ENCODE results near the gene TAS1R1. TPM values are rescaled to one million over a fixed set of nuclear protein-coding genes. Genes with fewer than 3 reads are reported as not detected.

TAS1R1 gene
- total RNA-seq, 2 experiments from 2014 or later = not detected

DNA sequence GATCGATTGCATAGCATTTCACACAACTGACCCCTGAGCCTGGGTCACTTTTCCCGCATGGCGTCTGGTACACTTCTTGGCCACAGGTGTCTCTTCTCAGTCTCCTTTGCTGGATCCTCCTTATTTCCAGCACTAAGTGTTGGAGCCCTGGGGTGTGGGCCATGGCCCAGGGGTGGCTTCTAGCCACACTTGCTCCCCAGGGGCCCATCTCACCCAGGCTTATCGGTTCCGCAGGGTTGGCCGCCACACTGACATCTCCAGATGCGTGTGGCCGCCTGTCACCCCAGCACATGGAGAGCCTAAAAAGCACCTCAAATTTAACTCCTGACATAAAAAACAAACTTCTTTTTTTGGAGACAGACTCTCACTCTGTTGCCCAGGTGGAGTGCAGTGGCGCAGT is 71.9 kb downstream of the TAS1R1 start:
- CTCF ChIA-PET = interaction anchor here (1.0 kb wide), 1 partner anchor 10 kb away, joined by 3 read pairs; no protein-coding TSS in a partner anchor
- peaks cover 32% of the 10 kb centered on the region for H3K4me1 Mint-ChIP-seq
- H3K4me3 Mint-ChIP-seq = peak overlapping the region; percentile 90
- H3K27ac Mint-ChIP-seq = no peak overlapping the region
- H3K36me3 Mint-ChIP-seq (ENCODE audit: low read depth) = peaks cover 28% of the 10 kb centered on the region
- H3K9me3 Mint-ChIP-seq = no peaks in the 10 kb centered on the region
- H3K27me3 Mint-ChIP-seq = no peaks in the 10 kb centered on the region
- POLR2A ChIA-PET = no interaction called here
- DNase-seq = no peak

DNA sequence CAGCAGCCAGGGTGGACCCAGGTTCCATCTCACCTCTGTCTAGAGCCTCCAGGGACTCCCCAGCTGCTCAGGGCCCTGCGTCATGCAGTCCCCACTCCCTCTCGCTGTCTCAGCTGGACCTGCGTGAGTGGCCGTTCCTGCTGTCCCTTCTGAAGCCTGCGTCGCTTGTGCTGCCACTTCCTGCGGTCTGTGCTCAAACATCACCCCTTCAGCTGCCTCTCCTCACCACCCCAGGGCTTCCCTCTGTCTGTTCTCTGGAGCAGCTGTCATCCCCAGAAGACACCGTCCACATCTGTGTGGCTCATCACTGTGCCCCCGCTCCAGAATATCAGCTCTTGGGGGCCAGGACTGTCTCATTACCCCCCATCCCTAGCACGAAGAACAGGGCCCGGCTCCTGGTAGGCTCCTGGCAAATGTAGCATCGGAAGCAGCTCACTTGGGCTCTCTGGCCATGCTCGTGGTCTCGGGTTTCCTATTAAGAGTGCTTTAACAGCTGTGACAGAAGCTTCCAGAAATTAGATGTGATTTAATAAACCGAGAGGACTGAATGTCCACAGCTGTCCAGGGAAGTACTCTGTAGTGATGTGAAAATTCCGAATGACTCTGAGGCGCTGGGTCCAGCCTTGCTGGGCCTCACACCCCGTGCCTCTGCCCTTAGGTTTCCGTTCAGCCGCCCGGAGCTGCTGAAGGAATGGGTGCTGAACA is 72.9 kb downstream of the TAS1R1 start:
- peaks cover 24% of the 10 kb centered on the region for H3K36me3 Mint-ChIP-seq (ENCODE audit: low read depth)
- H3K4me3 Mint-ChIP-seq = peak overlapping the region; percentile 3
- ChIA-PET POLR2A (no interaction called here), CTCF (interaction anchor here (0.6 to 1.1 kb wide), 4 partner anchors 12 to 111 kb away, joined by 3 to 6 read pairs (median 4); no protein-coding TSS in a partner anchor)
- H3K4me1 Mint-ChIP-seq = peaks cover 32% of the 10 kb centered on the region
- no peak for DNase-seq
- H3K9me3 Mint-ChIP-seq = no peaks in the 10 kb centered on the region
- H3K27ac Mint-ChIP-seq = peak overlapping the region; percentile 63
- no peaks in the 10 kb centered on the region for H3K27me3 Mint-ChIP-seq

DNA sequence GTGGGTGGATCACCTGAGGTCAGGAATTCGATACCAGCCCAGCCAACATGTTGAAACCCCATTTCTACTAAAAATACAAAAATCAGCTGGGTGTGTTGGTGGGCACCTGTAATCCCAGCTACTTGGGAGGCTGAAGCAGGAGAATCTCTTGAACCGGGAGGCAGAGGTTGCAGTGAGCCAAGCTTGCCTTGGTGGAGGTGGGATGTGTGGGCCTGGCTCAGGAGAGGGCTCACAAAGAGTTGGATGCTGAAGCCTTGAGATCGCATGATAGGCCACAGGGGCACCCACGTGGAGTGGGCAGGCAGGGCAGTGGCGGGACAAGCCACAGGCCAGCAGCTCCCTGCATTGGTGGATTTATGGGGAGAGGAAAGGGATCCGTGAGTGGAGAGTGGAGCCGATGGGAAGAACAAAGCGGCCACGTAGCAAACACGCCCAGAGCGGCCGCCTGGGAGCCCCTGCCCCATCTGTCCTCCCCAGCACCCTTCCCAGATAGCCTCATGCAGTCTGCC is 73.9 kb downstream of the TAS1R1 start:
- CTCF ChIA-PET = interaction anchor here (0.9 to 1.1 kb wide), 2 partner anchors 13 to 14 kb away, joined by 3 to 6 read pairs; no protein-coding TSS in a partner anchor

More for the DNA sequence above, 73.9 kb downstream of the TAS1R1 start:
- DNase-seq = no peak
- Mint-ChIP-seq H3K36me3 (ENCODE audit: low read depth) (peaks cover 33% of the 10 kb centered on the region), H3K4me1 (peaks cover 30% of the 10 kb centered on the region), H3K27ac (no peak overlapping the region), H3K9me3 (no peaks in the 10 kb centered on the region), H3K4me3 (no peak overlapping the region), H3K27me3 (no peaks in the 10 kb centered on the region)
- POLR2A ChIA-PET = no interaction called here

Other genes starting within 250 kb of the TAS1R1 start
- gene ACOT7, start 161.5 kb upstream of the TAS1R1 start, total RNA-seq = 100 to 1,000 TPM; 101 TPM
- gene HES2, start 135.4 kb upstream of the TAS1R1 start, total RNA-seq = under 1 TPM; 0.21 to 0.30 TPM
- gene ESPN, start 130.5 kb upstream of the TAS1R1 start, total RNA-seq = under 1 TPM; 0.56 to 0.77 TPM
- gene TNFRSF25, start 89.1 kb upstream of the TAS1R1 start, total RNA-seq = 10 to 100 TPM; 88.5 to 92.8 TPM
- gene PLEKHG5, start 63.6 kb upstream of the TAS1R1 start, total RNA-seq = 1 to 10 TPM; 1.3 to 1.8 TPM
- gene NOL9, start 794 bp upstream of the TAS1R1 start, total RNA-seq = 10 to 100 TPM; 42.7 to 44.5 TPM
- gene ZBTB48, start 24.7 kb downstream of the TAS1R1 start, total RNA-seq = 10 to 100 TPM; 40.4 to 42.9 TPM
- gene KLHL21, start 47.6 kb downstream of the TAS1R1 start, total RNA-seq = 10 to 100 TPM; 17.3 to 20.0 TPM
- gene PHF13, start 58.4 kb downstream of the TAS1R1 start, total RNA-seq = 10 to 100 TPM; 12.4 to 12.5 TPM
- 10 to 100 TPM; 18.2 to 19.5 TPM for gene THAP3, start 69.6 kb downstream of the TAS1R1 start, total RNA-seq
- 10 to 100 TPM; 43.0 to 52.1 TPM for gene DNAJC11, start 146.5 kb downstream of the TAS1R1 start, total RNA-seq
- gene CAMTA1, start 230.1 kb downstream of the TAS1R1 start, total RNA-seq = 10 to 100 TPM; 39.3 to 48.8 TPM